ENCODE data around the gene ADCY2. TPM values are rescaled to one million over a fixed set of nuclear protein-coding genes. Genes with fewer than 3 reads are reported as not detected.
A peak's percentile ranks its signal among the peaks of the same experiment; 100 is the strongest.

ADCY2 gene
- total and polyA plus RNA-seq, 4 experiments from 2014 or later = not detected

GRCh38 chr5:7868773-7869473, 473.0 kb downstream of the ADCY2 start, which contains the start of the genes FASTKD3 and MTRR:
FASTKD3 (minus strand) TSS chr5:7869031; CDS start chr5:7868083, 948 bp downstream.
MTRR (plus strand) TSS chr5:7869148; CDS start chr5:7870795, 1,647 bp downstream.
- Mint-ChIP-seq H3K27me3 (no peaks in the 10 kb centered on the region), H3K27ac (peak within 1 kb of the TSS; percentile 90 to 98 (median 96)), H3K4me3 (peak within 1 kb of the TSS; percentile 95 to 99 (median 97)), H3K9me3 (peaks cover 0 to 2% (median 0%) of the 10 kb centered on the region in 8 donors), H3K4me1 (peaks cover 53 to 85% (median 76%) of the 10 kb centered on the region in 4 donors), H3K36me3 (peaks cover 16 to 43% of the 10 kb centered on the region in 2 donors)
- intact Hi-C loops (cut with micrococcal nuclease) = loop anchor here (1.0 to 5.0 kb wide), 4 partner anchors 11 to 1236 kb away; partner anchors contain the start of genes NSUN2, SRD5A1 and TENT4A
- peak within 1 kb of the TSS; percentile 62 to 77 for H3K4me3 ChIP-seq (ENCODE audit: low read length in 2 of 2)
- ChIA-PET CTCF (ENCODE audit: partially characterized antibody) (interaction anchor here (1.7 to 3.9 kb wide), 4 partner anchors 9 to 18 kb away, joined by 4 to 25 read pairs (median 16); no protein-coding TSS in a partner anchor), POLR2A (ENCODE audit: partially characterized antibody) (interaction anchor here (0.6 to 3.1 kb wide), 12 partner anchors 9 to 1491 kb away, joined by 3 to 30 read pairs (median 6); partner anchors contain the start of genes CFAP90, MED10, NSUN2 and SRD5A1)
- H3K36me3 ChIP-seq (ENCODE audit: insufficient read depth, low read length) = peaks cover 10% of the 10 kb centered on the region
- H3K4me1 ChIP-seq (ENCODE audit: insufficient read depth, low read length) = peaks cover 66% of the 10 kb centered on the region
- H3K27ac ChIP-seq (ENCODE audit: low read depth, low read length) = peak within 1 kb of the TSS; percentile 84
- no peaks in the 10 kb centered on the region for H3K27me3 ChIP-seq (ENCODE audit: insufficient read depth, low read length)
- H3K9me3 ChIP-seq (ENCODE audit: control insufficient read depth in 1 of 2, low read length in 2 of 2) = no peaks in the 10 kb centered on the region
- DNase-seq = peak; percentile 87 to 91 (median 89)

GRCh38 chr5:7869474-7870136, 473.7 kb downstream of the ADCY2 start:
- peak in 2 of 5 donors; percentile 32 to 34 for DNase-seq
- no peaks in the 10 kb centered on the region for H3K9me3 ChIP-seq (ENCODE audit: control insufficient read depth in 1 of 2, low read length in 2 of 2)
- Mint-ChIP-seq H3K36me3 (peaks cover 14 to 44% of the 10 kb centered on the region in 2 donors), H3K4me1 (peaks cover 56 to 89% (median 79%) of the 10 kb centered on the region in 4 donors), H3K9me3 (peaks cover 0 to 2% (median 0%) of the 10 kb centered on the region in 8 donors), H3K27me3 (no peaks in the 10 kb centered on the region), H3K27ac (peak overlapping the region; percentile 90 to 98 (median 96)), H3K4me3 (peak overlapping the region; percentile 94 to 97 (median 96))
- H3K4me3 ChIP-seq (ENCODE audit: low read length in 2 of 2) = peak overlapping the region; percentile 62 to 77
- H3K4me1 ChIP-seq (ENCODE audit: insufficient read depth, low read length) = peaks cover 73% of the 10 kb centered on the region
- ChIA-PET POLR2A (ENCODE audit: partially characterized antibody) (interaction anchor here (0.6 to 3.1 kb wide), 13 partner anchors 8 to 1491 kb away, joined by 3 to 30 read pairs (median 5); partner anchors contain the start of genes CFAP90, MED10, NSUN2 and SRD5A1), CTCF (ENCODE audit: partially characterized antibody) (interaction anchor here (1.7 to 3.9 kb wide), 4 partner anchors 10 to 18 kb away, joined by 4 to 25 read pairs (median 16); no protein-coding TSS in a partner anchor)
- peak overlapping the region; percentile 84 for H3K27ac ChIP-seq (ENCODE audit: low read depth, low read length)
- intact Hi-C loops (cut with micrococcal nuclease) = loop anchor here (1.0 to 5.0 kb wide), 4 partner anchors 11 to 1236 kb away; partner anchors contain the start of genes NSUN2, SRD5A1 and TENT4A
- peaks cover 8% of the 10 kb centered on the region for H3K36me3 ChIP-seq (ENCODE audit: insufficient read depth, low read length)
- no peaks in the 10 kb centered on the region for H3K27me3 ChIP-seq (ENCODE audit: insufficient read depth, low read length)

GRCh38 chr5:7871653-7872052, 475.7 kb downstream of the ADCY2 start:
- peak overlapping the region; percentile 59 to 97 (median 96) for H3K4me3 Mint-ChIP-seq
- Histone ChIP-seq H3K36me3 (ENCODE audit: insufficient read depth, low read length) (peaks cover 16% of the 10 kb centered on the region), H3K4me1 (ENCODE audit: insufficient read depth, low read length) (peaks cover 75% of the 10 kb centered on the region), H3K9me3 (ENCODE audit: control insufficient read depth in 1 of 2, low read length in 2 of 2) (no peaks in the 10 kb centered on the region), H3K27me3 (ENCODE audit: insufficient read depth, low read length) (no peaks in the 10 kb centered on the region), H3K27ac (ENCODE audit: low read depth, low read length) (peak overlapping the region; percentile 65), H3K4me3 (ENCODE audit: low read length in 2 of 2) (no peak overlapping the region)
- intact Hi-C loops (cut with micrococcal nuclease) = no loop called here
- H3K4me1 Mint-ChIP-seq = peaks cover 57 to 87% (median 74%) of the 10 kb centered on the region in 4 donors
- H3K27ac Mint-ChIP-seq = peak overlapping the region; percentile 84 to 97 (median 97)
- H3K27me3 Mint-ChIP-seq = no peaks in the 10 kb centered on the region
- H3K36me3 Mint-ChIP-seq = peaks cover 19 to 49% of the 10 kb centered on the region in 2 donors
- H3K9me3 Mint-ChIP-seq = peaks cover 0 to 2% (median 0%) of the 10 kb centered on the region in 8 donors
- peak in 2 of 5 donors; percentile 13 to 14 for DNase-seq
- POLR2A ChIA-PET (ENCODE audit: partially characterized antibody) = interaction anchor here (2.0 to 2.9 kb wide), 2 partner anchors 14 to 15 kb away, joined by 10 to 13 read pairs; no protein-coding TSS in a partner anchor
- CTCF ChIA-PET (ENCODE audit: partially characterized antibody) = interaction anchor here (1.2 to 6.4 kb wide), 3 partner anchors 14 to 25 kb away, joined by 3 to 58 read pairs (median 45); no protein-coding TSS in a partner anchor

GRCh38 chr5:7872517-7873130, 476.7 kb downstream of the ADCY2 start:
- no peaks in the 10 kb centered on the region for H3K27me3 ChIP-seq (ENCODE audit: insufficient read depth, low read length)
- H3K9me3 ChIP-seq (ENCODE audit: control insufficient read depth in 1 of 2, low read length in 2 of 2) = no peaks in the 10 kb centered on the region
- peak overlapping the region; percentile 65 for H3K27ac ChIP-seq (ENCODE audit: low read depth, low read length)
- peaks cover 75% of the 10 kb centered on the region for H3K4me1 ChIP-seq (ENCODE audit: insufficient read depth, low read length)
- H3K36me3 ChIP-seq (ENCODE audit: insufficient read depth, low read length) = peaks cover 18% of the 10 kb centered on the region
- H3K4me1 Mint-ChIP-seq = peaks cover 56 to 86% (median 73%) of the 10 kb centered on the region in 4 donors
- no peaks in the 10 kb centered on the region for H3K27me3 Mint-ChIP-seq
- H3K4me3 ChIP-seq (ENCODE audit: low read length in 2 of 2) = peak overlapping the region in 1 of 2 donors; percentile 58
- intact Hi-C loops (cut with micrococcal nuclease) = loop anchor here (1.0 kb wide), 1 partner anchor 15 kb away; no protein-coding TSS in a partner anchor
- H3K9me3 Mint-ChIP-seq = peaks cover 0 to 2% (median 0%) of the 10 kb centered on the region in 8 donors
- H3K4me3 Mint-ChIP-seq = peak overlapping the region; percentile 76 to 97 (median 83)
- H3K27ac Mint-ChIP-seq = peak overlapping the region; percentile 90 to 97 (median 93)
- ChIA-PET POLR2A (ENCODE audit: partially characterized antibody) (interaction anchor here (0.7 to 2.9 kb wide), 4 partner anchors 14 to 1666 kb away, joined by 3 to 13 read pairs (median 6); no protein-coding TSS in a partner anchor), CTCF (ENCODE audit: partially characterized antibody) (interaction anchor here (1.2 to 6.4 kb wide), 5 partner anchors 11 to 24 kb away, joined by 3 to 58 read pairs (median 12); partner anchors contain the start of gene CFAP90)
- H3K36me3 Mint-ChIP-seq = peaks cover 29 to 48% of the 10 kb centered on the region in 2 donors
- DNase-seq = peak in 1 of 5 donors; percentile 9

- Mint-ChIP-seq H3K36me3 (peaks cover 35 to 53% of the 10 kb centered on the region in 2 donors), H3K9me3 (peaks cover 0 to 2% (median 0%) of the 10 kb centered on the region in 8 donors), H3K27ac (peak overlapping the region; percentile 90 to 97 (median 93)), H3K4me1 (peaks cover 59 to 88% (median 74%) of the 10 kb centered on the region in 4 donors), H3K27me3 (no peaks in the 10 kb centered on the region), H3K4me3 (peak overlapping the region; percentile 76 to 97 (median 83))
- Histone ChIP-seq H3K4me1 (ENCODE audit: insufficient read depth, low read length) (peaks cover 75% of the 10 kb centered on the region), H3K4me3 (ENCODE audit: low read length in 2 of 2) (peak overlapping the region in 1 of 2 donors; percentile 58), H3K36me3 (ENCODE audit: insufficient read depth, low read length) (peaks cover 24% of the 10 kb centered on the region), H3K27ac (ENCODE audit: low read depth, low read length) (peak overlapping the region; percentile 65), H3K27me3 (ENCODE audit: insufficient read depth, low read length) (no peaks in the 10 kb centered on the region), H3K9me3 (ENCODE audit: control insufficient read depth in 1 of 2, low read length in 2 of 2) (no peaks in the 10 kb centered on the region)
- intact Hi-C loops (cut with micrococcal nuclease) = loop anchor here (1.0 kb wide), 1 partner anchor 14 kb away; no protein-coding TSS in a partner anchor
- DNase-seq = peak; percentile 47 to 56 (median 53)
- ChIA-PET CTCF (ENCODE audit: partially characterized antibody) (interaction anchor here (1.2 to 6.4 kb wide), 4 partner anchors 11 to 21 kb away, joined by 3 to 58 read pairs (median 28); partner anchors contain the start of gene CFAP90), POLR2A (ENCODE audit: partially characterized antibody) (interaction anchor here (0.7 to 2.9 kb wide), 4 partner anchors 14 to 1666 kb away, joined by 3 to 13 read pairs (median 6); no protein-coding TSS in a partner anchor)
Measured at GRCh38 chr5:7873216-7873615, 477.3 kb downstream of the ADCY2 start.

- intact Hi-C loops (cut with micrococcal nuclease) = no loop called here
- Mint-ChIP-seq H3K4me3 (no peak overlapping the region), H3K36me3 (peaks cover 39 to 57% of the 10 kb centered on the region in 2 donors), H3K4me1 (peaks cover 63 to 87% (median 77%) of the 10 kb centered on the region in 4 donors), H3K27me3 (no peaks in the 10 kb centered on the region), H3K27ac (peak overlapping the region in 2 of 7 donors; percentile 19 to 90), H3K9me3 (no peaks in the 10 kb centered on the region)
- ChIA-PET POLR2A (ENCODE audit: partially characterized antibody) (interaction anchor here (0.9 kb wide), 1 partner anchor 12 kb away, joined by 3 read pairs; no protein-coding TSS in a partner anchor), CTCF (ENCODE audit: partially characterized antibody) (interaction anchor here (3.4 to 6.4 kb wide), 3 partner anchors 12 to 23 kb away, joined by 12 to 58 read pairs (median 45); partner anchors contain the start of gene CFAP90)
- peaks cover 31% of the 10 kb centered on the region for H3K36me3 ChIP-seq (ENCODE audit: insufficient read depth, low read length)
- H3K9me3 ChIP-seq (ENCODE audit: control insufficient read depth in 1 of 2, low read length in 2 of 2) = no peaks in the 10 kb centered on the region
- no peak overlapping the region for H3K4me3 ChIP-seq (ENCODE audit: low read length in 2 of 2)
- H3K27ac ChIP-seq (ENCODE audit: low read depth, low read length) = no peak overlapping the region
- no peak for DNase-seq
- no peaks in the 10 kb centered on the region for H3K27me3 ChIP-seq (ENCODE audit: insufficient read depth, low read length)
- H3K4me1 ChIP-seq (ENCODE audit: insufficient read depth, low read length) = peaks cover 82% of the 10 kb centered on the region
Measured at GRCh38 chr5:7874639-7875038, 478.7 kb downstream of the ADCY2 start.

Measured in CD4-positive, alpha-beta memory T cell (primary cell).